Measurements from ENCODE around the gene UBE2E3. TPM values are rescaled to one million over a fixed set of nuclear protein-coding genes. Genes with fewer than 3 reads are reported as not detected.
"Not testable (repeated sequence)": the region's sequence is repeated elsewhere in the genome, so short reads cannot be mapped to it uniquely, and the experiment has no call there.

Gene UBE2E3
- total RNA-seq, 1 experiment from 2014 or later: 34.9 TPM

GRCh38 chr2:181073896-181074295 is 93.5 kb downstream of the UBE2E3 start:
- no peak for DNase-seq (ENCODE audit: low spot score)

GRCh38 chr2:181074457-181074856 is 94.1 kb downstream of the UBE2E3 start:
- no peak for DNase-seq (ENCODE audit: low spot score)

- DNase-seq (ENCODE audit: low spot score): no peak
Observed at GRCh38 chr2:181076658-181077057, 96.3 kb downstream of the UBE2E3 start.

- peak; percentile 66 for DNase-seq (ENCODE audit: low spot score)
Observed at GRCh38 chr2:181077128-181077709, 96.8 kb downstream of the UBE2E3 start.

- DNase-seq (ENCODE audit: low spot score): no peak
Observed at GRCh38 chr2:181083140-181083539, 102.7 kb downstream of the UBE2E3 start.

- no peak for DNase-seq (ENCODE audit: low spot score)
Observed at GRCh38 chr2:181085734-181086133, 105.3 kb downstream of the UBE2E3 start.

- DNase-seq (ENCODE audit: low spot score): not testable (repeated sequence)
Observed at GRCh38 chr2:181091920-181092319, 111.5 kb downstream of the UBE2E3 start.

GRCh38 chr2:181095486-181095885 is 115.1 kb downstream of the UBE2E3 start:
- DNase-seq (ENCODE audit: low spot score): no peak

GRCh38 chr2:181103659-181104058 is 123.3 kb downstream of the UBE2E3 start:
- DNase-seq (ENCODE audit: low spot score): no peak

GRCh38 chr2:181104512-181105115 is 124.2 kb downstream of the UBE2E3 start:
- peak; percentile 49 for DNase-seq (ENCODE audit: low spot score)

- DNase-seq (ENCODE audit: low spot score): no peak
Observed at GRCh38 chr2:181105562-181105961, 125.2 kb downstream of the UBE2E3 start.

- no peak for DNase-seq (ENCODE audit: low spot score)
Observed at GRCh38 chr2:181106229-181106628, 125.8 kb downstream of the UBE2E3 start.

- DNase-seq (ENCODE audit: low spot score): peak; percentile 20
Observed at GRCh38 chr2:181106789-181107627, 126.6 kb downstream of the UBE2E3 start.

GRCh38 chr2:181107628-181107945 is 127.2 kb downstream of the UBE2E3 start:
- DNase-seq (ENCODE audit: low spot score): no peak

GRCh38 chr2:181111059-181111458 is 130.7 kb downstream of the UBE2E3 start:
- DNase-seq (ENCODE audit: low spot score): no peak

- DNase-seq (ENCODE audit: low spot score): no peak
Observed at GRCh38 chr2:181112916-181113315, 132.5 kb downstream of the UBE2E3 start.
